Breast epithelium (tissue), 3 donors: ENCODE data around the gene CACNB2.

Experiments
- POLR2AphosphoS5 ChIP-seq, 3 donors: sonication (generic); formaldehyde crosslinking; IDR thresholded peaks; one replicate each; pipeline ENCODE4 v1.6.1; 2017; ENCODE audit warnings: antibody characterized with exemption in 3 of 3
- TF ChIP-seq, protein P1 (sequence below), 3 donors: fragments of 450-650 bp; IDR thresholded peaks; one replicate each; pipeline ENCODE4 v1.5.1; 2016 to 2017; ENCODE audit warnings: antibody characterized with exemption in 3 of 3, mild to moderate bottlenecking in 3 of 3, moderate library complexity in 3 of 3

DNA sequence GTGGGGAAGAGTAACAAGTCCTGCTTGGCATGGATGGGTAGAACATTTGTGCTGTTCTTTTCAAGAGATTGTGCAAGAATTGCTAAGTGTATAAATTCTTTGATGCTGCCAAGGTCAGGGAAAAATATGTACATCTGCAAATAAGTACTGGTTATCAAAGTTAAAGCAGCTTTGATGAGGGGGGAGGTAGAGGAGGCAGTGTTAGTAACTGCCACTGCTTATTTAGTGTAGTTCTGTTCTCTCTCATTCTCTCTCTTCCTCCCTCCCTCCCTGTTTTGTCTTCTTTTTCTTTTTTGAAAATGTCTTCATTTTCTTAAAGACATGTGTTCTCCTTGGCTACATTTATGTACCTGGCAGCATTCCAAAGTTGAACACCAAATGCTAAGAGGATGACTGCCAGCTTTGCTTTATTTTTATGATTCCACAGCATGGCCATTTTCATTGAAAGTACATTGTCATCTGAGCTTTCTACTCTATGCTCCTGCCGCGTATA is 18.6 kb downstream of the CACNB2 start:
- TF ChIP-seq POLR2AphosphoS5 (IDR thresholded peaks at IDR 0.05): no peak
- TF ChIP-seq, protein P1, sequence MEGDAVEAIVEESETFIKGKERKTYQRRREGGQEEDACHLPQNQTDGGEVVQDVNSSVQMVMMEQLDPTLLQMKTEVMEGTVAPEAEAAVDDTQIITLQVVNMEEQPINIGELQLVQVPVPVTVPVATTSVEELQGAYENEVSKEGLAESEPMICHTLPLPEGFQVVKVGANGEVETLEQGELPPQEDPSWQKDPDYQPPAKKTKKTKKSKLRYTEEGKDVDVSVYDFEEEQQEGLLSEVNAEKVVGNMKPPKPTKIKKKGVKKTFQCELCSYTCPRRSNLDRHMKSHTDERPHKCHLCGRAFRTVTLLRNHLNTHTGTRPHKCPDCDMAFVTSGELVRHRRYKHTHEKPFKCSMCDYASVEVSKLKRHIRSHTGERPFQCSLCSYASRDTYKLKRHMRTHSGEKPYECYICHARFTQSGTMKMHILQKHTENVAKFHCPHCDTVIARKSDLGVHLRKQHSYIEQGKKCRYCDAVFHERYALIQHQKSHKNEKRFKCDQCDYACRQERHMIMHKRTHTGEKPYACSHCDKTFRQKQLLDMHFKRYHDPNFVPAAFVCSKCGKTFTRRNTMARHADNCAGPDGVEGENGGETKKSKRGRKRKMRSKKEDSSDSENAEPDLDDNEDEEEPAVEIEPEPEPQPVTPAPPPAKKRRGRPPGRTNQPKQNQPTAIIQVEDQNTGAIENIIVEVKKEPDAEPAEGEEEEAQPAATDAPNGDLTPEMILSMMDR (IDR thresholded peaks at IDR 0.05): no peak
